HG03442 (cell line): ENCODE data around the gene SRP19.
"Not testable (repeated sequence)": the region's sequence is repeated elsewhere in the genome, so short reads cannot be mapped to it uniquely, and the experiment has no call there.

ENCODE experiments used
- ATAC-seq: cut with Tn5 transposase; IDR thresholded peaks from one replicate; pipeline ENCODE4 v1.9.1; 2021; ENCODE audit warnings: mild to moderate bottlenecking, moderate library complexity; ENCODE audit not compliant: unreplicated experiment

The SRP19 gene

DNA sequence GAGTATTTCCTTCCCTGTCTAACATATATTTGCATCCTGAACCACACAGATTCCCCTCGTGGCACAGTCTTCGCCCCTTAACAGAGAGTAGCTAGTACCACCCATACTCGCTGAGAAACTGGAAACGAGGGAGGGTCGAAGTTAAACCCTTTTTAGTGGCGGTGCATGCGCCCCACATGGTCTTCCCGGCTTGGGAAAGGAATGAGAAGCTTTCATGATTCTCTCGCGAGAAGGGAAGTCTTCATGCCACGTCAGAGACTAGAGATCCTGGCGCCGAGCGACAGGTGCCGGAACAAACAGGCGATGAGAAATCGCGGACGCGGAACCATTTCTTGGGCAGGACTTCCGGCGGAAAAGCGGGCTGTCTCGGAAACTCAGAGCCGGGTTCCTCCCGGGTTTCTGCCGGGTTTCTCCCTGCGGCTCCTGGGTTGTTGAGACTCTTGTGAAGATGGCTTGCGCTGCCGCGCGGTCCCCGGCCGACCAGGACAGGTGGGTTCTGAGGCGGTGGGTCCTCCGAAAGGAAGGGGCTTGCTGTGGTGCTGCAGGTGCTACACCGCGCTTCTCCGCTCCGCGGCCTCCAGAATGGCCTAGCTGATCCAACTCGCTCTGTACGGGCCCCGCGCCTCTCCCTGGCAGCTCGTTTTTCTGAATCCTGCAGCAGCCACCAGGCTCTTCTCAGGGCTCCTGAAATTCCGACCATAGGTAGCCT is at the start of gene SRP19:
Gene SRP19, plus strand, starts transcription at position 359 of the 709 bp plus-strand sequence. Its CDS starts 90 bp downstream, at position 449.
- ATAC-seq: peak; percentile 97

DNA sequence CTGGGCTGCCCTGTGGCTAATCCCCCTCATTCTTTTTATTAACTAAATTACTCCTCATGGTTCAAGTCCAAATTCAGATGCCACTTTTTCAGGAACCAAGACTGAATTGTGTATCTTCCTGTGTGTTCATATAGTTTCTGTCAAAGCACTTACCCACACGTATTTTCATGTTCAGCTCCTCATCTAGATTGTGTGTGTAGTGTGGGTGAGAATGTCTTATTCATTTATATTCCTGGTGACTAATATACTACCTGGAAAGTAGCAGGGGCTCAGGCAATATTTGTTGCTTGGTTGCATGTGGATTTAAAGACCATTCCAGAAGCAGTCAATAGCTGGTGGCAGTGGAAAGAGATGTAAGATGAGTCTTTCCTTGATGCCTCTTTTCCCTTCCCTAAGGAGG is 48.5 kb upstream of the SRP19 start:
- ATAC-seq: no peak

DNA sequence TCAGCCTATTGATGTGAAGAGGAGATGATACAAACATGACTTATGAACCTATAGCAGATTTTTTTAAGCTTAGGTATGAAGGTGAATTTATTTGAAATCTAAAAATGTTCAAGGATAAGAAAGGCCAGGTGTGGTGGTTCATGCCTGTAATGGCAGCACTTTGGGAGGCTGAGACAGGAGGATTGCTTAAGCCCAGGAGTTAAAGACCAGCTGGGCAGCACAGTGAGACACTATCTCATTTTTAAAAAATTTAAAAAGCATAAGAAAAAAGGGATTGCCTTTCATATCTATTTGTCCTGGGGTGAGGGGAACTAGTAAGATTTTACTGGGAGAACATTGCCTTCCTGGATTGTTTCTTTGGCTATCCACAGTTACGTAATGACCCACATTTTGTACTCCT is 40.8 kb upstream of the SRP19 start:
- no peak for ATAC-seq

DNA sequence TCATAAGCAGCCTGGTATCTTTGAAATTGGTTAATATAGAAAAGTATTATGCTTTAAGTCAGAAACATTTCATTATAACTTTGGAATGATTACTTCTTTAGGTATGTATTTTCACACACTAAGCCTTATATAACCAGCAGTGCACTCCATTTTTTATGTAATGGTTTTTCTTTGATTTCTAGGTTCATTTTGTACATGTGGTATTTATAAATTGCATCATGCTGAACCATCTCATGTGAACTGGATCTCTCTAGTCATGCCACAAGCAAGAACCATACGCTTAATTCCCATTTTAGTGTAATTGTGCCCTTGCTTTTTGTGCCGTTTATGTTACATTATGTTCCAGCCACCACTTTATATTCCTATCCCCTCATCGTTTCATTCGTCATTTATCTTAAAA is 38.6 kb upstream of the SRP19 start:
- ATAC-seq: no peak

DNA sequence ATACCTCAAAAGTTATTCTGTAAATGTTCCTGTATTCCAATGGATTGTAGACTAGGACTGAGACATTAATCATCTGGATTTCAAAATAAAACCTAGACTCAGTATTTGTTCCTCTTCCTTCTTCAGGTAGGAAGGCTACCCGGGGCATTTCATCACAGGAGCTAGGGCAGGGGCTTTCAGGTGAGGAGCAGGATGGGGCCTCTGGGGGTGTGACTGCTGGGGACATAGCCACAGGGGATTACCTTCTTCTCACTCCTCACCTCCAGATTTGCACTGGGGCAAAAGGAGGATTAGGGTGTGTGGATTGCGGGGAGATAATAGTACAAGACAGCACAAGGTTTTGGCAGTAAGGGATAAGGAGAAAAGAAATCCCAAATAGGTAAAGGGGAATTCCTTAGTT is 37.9 kb upstream of the SRP19 start:
- no peak for ATAC-seq

- no peak for ATAC-seq
Measured at GRCh38 chr5:112823656-112824055, 37.4 kb upstream of the SRP19 start.

DNA sequence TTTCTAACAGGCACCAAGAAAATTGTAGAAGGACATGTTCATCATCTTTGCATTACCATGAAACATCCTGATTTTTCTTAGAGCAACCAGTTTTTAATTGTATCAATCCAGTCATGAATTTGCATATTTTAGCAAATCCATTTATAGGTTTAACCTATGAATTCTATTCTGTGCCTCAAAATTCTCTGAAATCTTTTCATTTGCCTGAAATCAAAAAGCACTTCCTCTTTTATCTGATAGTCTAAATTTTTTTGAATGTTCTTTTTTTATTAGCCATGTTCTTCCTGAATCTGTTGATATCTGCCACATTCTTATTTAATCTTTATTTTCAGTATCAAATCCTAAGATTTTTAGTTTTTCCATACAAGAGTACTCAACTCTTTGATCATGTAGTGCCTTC is 36.9 kb upstream of the SRP19 start:
- ATAC-seq: no peak

GRCh38 chr5:112830378-112830777 is 30.7 kb upstream of the SRP19 start:
- ATAC-seq: no peak

- ATAC-seq: no peak
Measured at GRCh38 chr5:112833971-112834370, 27.1 kb upstream of the SRP19 start.

DNA sequence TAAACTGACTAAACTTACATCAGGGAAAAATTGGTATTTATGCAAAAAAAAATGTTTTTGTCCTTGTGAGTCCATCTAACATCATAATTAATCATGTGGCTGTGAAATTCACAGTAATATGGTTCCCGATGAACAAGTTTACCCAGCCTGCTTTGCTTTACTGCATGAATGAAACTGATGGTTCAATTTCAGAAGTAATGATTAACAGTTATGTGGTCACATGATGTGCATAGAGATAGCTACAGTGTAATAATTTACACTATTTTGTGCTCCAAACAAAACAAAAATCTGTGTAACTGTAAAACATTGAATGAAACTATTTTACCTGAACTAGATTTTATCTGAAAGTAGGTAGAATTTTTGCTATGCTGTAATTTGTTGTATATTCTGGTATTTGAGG is 16.6 kb upstream of the SRP19 start:
- no peak for ATAC-seq

DNA sequence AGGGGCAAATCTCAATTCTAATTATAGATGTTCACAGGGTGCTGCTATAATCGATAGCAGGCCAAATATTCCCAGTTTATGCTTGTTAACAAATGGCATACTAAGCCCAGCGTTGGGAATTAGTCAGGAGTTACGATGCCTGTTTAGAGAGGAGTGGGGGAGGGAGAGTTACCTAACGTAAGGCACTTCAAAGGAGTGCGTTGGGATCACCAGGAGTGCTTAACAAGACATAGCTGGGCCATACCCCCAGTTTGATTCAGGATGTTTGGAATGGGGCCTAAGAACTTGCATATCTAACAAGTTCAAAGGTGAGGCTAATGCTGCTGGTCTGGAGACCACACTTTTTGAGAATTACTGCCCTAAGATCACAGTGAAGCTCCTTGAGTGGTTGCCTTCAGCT is 14.5 kb upstream of the SRP19 start:
- ATAC-seq: no peak

DNA sequence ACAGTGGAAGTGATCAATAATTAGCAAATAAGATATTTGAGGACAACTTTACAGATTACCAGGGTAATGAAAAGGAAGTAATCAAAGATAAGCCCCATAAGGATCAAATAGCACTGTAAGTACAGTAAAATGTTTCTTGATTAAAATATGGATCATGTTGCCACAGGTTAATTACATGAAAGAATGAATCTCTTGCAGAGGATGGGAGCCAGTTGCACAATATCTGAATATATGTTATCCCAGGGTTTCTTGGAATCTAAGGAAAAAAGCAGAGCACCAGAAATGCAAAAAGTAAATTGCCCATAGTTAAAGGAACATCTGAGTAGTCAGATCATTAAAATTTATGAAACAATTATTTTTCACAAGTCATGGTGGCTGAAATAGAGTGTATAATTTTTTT is 13.8 kb upstream of the SRP19 start:
- ATAC-seq: no peak

GRCh38 chr5:112848116-112848811 is 12.8 kb upstream of the SRP19 start:
- ATAC-seq: peak; percentile 99

DNA sequence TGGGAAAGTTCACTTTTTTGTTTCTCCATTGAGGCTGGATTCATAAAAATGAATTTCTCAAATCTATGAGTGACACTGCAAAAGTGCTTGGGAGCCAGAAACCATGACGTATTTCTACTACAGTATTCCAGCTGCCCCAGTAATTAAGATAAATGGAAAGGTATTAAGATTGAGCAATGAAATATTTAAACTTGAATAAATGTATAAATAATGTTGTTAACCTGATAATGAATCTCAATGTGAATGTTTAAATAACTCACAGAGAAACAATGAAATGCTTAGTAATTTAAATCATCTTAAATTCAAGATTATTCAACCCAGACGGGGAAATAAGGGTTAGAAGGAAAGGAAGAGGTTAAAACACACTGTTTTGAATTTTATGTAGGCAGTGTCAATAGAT is 11.2 kb upstream of the SRP19 start:
- no peak for ATAC-seq

DNA sequence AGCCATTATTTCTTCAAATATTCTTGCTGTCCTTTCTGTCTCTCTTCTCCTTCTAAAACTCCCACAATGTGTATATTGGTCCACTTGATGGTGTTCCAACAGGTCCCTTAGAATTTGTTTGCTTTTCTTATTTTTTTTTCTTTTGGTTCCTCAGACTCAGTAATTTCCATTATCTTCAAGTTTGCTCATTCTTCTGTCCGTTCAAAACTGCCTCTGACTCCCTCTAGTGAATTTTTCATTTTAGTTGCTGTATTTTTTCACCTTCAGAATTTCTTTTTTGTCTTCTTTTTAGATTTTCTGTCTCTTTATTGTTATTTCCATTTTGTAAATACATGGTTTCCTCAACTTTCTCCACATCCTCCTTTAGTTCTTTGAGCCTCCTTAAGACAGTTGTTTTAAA is 6.4 kb upstream of the SRP19 start:
- ATAC-seq: no peak

DNA sequence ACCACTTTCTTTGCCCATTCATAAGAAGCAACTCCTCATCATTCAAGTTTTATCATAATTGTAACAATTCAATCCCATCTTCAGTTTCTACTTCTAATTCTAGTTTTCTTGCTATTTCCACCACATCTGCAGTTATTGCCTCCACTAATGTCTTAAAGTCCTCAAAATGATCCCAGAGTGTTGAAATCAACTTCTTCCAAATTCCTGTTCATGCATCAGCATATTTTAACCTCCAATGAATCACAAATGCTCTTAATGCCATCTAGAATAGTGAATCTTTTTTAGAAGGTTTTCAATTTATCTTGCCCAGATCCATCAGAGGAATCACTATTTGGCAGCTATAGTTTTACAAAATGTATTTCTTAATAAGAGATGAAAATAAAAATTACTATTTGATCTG is 3.2 kb upstream of the SRP19 start:
- ATAC-seq: no peak

DNA sequence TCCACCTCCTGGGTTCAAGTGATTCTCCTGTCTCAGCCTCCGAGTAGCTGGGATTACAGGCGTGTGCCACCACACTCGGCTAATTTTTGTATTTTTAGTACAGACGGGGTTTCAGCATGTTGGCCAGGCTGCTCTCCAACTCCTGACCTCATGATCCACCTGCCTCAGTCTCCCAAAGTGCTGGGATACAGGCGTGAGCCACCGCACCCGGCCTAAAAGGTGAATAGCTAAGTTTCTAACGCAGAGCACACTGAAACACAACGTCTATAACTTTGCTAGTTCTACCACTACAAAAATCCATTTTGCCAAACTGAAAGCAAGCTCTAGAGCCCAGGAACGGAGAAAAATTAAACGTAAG is 537 bp upstream of the SRP19 start:
- not testable (repeated sequence) for ATAC-seq

DNA sequence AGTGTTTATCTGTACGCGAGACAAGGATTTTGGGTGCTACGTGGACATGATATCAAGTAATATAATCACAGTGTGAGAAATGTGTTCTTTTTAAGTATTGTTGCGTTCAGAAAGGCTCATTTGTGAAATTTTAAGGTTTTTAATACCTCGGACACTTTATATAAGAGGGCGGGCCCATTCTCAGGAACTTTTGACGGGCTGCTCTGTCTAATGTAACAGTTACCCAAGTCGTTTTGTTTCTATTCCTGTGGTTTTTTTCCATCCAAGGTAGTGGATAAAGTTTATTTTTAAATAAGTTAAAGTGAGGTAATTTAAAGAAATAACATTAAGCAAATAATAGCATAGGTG is 525 bp downstream of the SRP19 start:
- ATAC-seq: no peak

GRCh38 chr5:112862085-112862484 is 998 bp downstream of the SRP19 start:
- no peak for ATAC-seq

DNA sequence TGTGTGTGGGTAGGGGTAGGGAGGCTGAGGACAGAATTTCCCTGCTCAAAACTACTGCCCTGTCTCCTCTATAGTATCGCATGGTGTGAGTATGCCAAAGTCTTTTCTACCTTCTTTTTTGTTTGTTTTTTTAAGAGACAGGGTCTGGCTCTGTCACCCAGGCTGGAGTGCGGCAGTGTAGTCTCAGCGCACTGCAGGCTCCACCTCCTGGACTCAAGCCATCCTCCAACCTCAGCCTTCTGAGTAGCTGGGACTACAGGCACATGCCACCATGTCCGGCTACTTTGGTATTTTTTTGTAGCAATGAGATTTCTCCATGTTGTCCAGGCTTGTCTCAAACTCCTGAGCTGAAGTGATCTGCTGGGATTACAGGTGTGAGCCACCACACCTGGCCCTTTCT is 2.5 kb downstream of the SRP19 start:
- no peak for ATAC-seq

DNA sequence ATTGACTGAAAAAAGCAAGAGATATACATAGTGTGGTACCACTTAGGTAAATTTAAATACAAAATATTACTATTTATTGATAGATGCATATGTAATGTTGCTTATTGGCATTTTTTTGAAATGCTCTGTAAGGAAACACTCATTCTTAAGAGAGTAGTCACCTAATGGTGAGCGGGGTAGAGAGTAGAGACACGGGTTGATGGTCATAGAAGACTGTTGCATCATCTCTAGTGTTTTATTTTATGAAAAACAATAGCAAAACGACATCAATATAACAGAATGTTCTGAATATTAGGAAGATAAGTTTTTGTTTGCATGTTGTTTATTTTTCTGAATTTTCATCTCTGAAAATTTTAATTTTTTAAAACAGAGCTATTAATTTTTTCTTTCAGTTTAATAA is 4.0 kb downstream of the SRP19 start:
- no peak for ATAC-seq

- no peak for ATAC-seq
Measured at GRCh38 chr5:112866739-112867138, 5.7 kb downstream of the SRP19 start.

GRCh38 chr5:112867411-112867810 is 6.3 kb downstream of the SRP19 start:
- no peak for ATAC-seq
